K562 (cell line): ENCODE data around the gene MTO1. TPM values are rescaled to one million over a fixed set of nuclear protein-coding genes. Genes with fewer than 3 reads are reported as not detected.
"Not testable (repeated sequence)": the region's sequence is repeated elsewhere in the genome, so short reads cannot be mapped to it uniquely, and the experiment has no call there.

ENCODE experiments used
- ATAC-seq: fragments of 200-7000 bp; cut with Tn5 transposase; 3 replicates; pipeline ENCODE4 v1.9.1; 2020; ENCODE audit warnings: moderate library complexity
- BruUV-seq: library from RNA; stranded (reverse); fragments of 400-500 nt; replicated peaks from 2 replicates; lab custom pipeline; 2021; lab: Mats Ljungman, UMichigan
- CTCF ChIA-PET: fragments of 300-600 bp; formaldehyde crosslinking; extraction: SDS; loops from one replicate; lab custom pipeline; 2021; ENCODE audit warnings: low intra/inter-chr PET ratio; lab: Yijun Ruan, JAX
- POLR2A ChIA-PET: fragments of 300-600, 350-650 bp; sonication (Branson Sonifier 250); formaldehyde crosslinking; extraction: SDS; loops from one replicate; lab custom pipeline; 2021; ENCODE audit warnings: antibody characterized with exemption, inconsistent platforms; lab: Yijun Ruan, JAX
- DNase-seq, 4 experiments: peaks; one replicate each; pipeline versions ENCODE4 v3.0.0 to v3.0.0-alpha.2; 2011 to 2018; ENCODE audit warnings: low spot score in 3 of 4, mixed read lengths in 3 of 4; ENCODE audit errors: extremely low read depth in 1 of 4
- FAIRE-seq: peaks from 2 replicates; lab custom pipeline; 2011; peaks lifted over from hg19 to GRCh38; lab: Jason Lieb, UNC
- H2AFZ ChIP-seq: 2 replicates; pipeline ENCODE4 v1.6.0; 2011; ENCODE audit warnings: low read depth, low read length, control low read depth, inconsistent platforms
- H3K27ac ChIP-seq: fragments of 200-600 bp; 3 replicates; pipeline ENCODE4 v1.8.0; 2011; ENCODE audit warnings: low read depth, mild to moderate bottlenecking, control low read depth, inconsistent platforms, low read length, moderate library complexity, mixed read lengths; ENCODE audit errors: extremely low read depth
- H3K27me3 ChIP-seq, 2 experiments: fragments of 300-600 bp in 1 of 2; 2 replicates in 1 of 2; 3 replicates in 1 of 2; pipeline versions ENCODE4 v1.6.0 to v1.8.0; 2011; ENCODE audit warnings: inconsistent platforms in 2 of 2, low read length in 2 of 2, mild to moderate bottlenecking in 1 of 2, mixed read lengths in 1 of 2, moderate library complexity in 1 of 2; ENCODE audit not compliant: control insufficient read depth in 2 of 2, insufficient read depth in 2 of 2
- H3K36me3 ChIP-seq: fragments of 300-600 bp; 3 replicates; pipeline ENCODE4 v1.8.0; 2011; ENCODE audit warnings: mild to moderate bottlenecking, low read length, inconsistent platforms; ENCODE audit not compliant: control insufficient read depth, insufficient read depth
- H3K4me1 ChIP-seq, 2 experiments: fragments of 200-600 bp in 1 of 2; replicated peaks in 1 of 2; 2 replicates in 1 of 2; 3 replicates in 1 of 2; pipeline versions ENCODE4 v1.5.1 to v1.8.0; 2011; ENCODE audit warnings: inconsistent platforms in 2 of 2, low read length in 2 of 2, mild to moderate bottlenecking in 1 of 2, mixed read lengths in 1 of 2, moderate library complexity in 1 of 2; ENCODE audit not compliant: control insufficient read depth in 2 of 2, insufficient read depth in 2 of 2
- H3K4me2 ChIP-seq: 2 replicates; pipeline ENCODE4 v1.6.1; 2011; ENCODE audit warnings: low read length, control low read depth, inconsistent platforms, mixed read lengths; ENCODE audit not compliant: insufficient read depth
- H3K4me3 ChIP-seq: fragments of 200-600 bp; sonication (generic), shearing (Covaris generic); 2 replicates; pipeline ENCODE4 v1.5.1; 2016; ENCODE audit warnings: control low read depth, inconsistent platforms
- H3K79me2 ChIP-seq: fragments of 200-600 bp; 3 replicates; pipeline ENCODE4 v1.8.0; 2011; ENCODE audit warnings: low read length, inconsistent platforms; ENCODE audit not compliant: control insufficient read depth, insufficient read depth
- H3K9ac ChIP-seq, 2 experiments: 2 replicates each; pipeline versions ENCODE4 v1.6.0 to v1.6.1; 2011; ENCODE audit warnings: low read depth in 2 of 2, low read length in 2 of 2, control low read depth in 1 of 2, inconsistent platforms in 1 of 2, mild to moderate bottlenecking in 1 of 2, mixed read lengths in 1 of 2; ENCODE audit not compliant: insufficient read depth in 1 of 2
- H3K9me1 ChIP-seq: one replicate; pipeline ENCODE4 v1.6.0; 2011; ENCODE audit warnings: inconsistent platforms, mild to moderate bottlenecking, low read length, moderate library complexity; ENCODE audit not compliant: control insufficient read depth, insufficient read depth
- H3K9me3 ChIP-seq: replicated peaks from 2 replicates; pipeline ENCODE4 v1.5.1; 2011; ENCODE audit warnings: low read depth, low read length, inconsistent platforms; ENCODE audit not compliant: control insufficient read depth, insufficient read depth
- H4K20me1 ChIP-seq: replicated peaks from 2 replicates; pipeline ENCODE4 v1.6.1; 2011; ENCODE audit warnings: low read length, inconsistent platforms, mixed read lengths; ENCODE audit not compliant: control insufficient read depth, insufficient read depth
- BCL6 ChIP-seq: fragments of 250-450 bp; sonication (Bioruptor Pico); IDR thresholded peaks from 2 replicates; pipeline ENCODE4 v1.4.0; 2020
- LARP7 ChIP-seq: fragments of 450-650 bp; IDR thresholded peaks from 2 replicates; pipeline ENCODE4 v1.6.1; 2016
- ZNF143 ChIP-seq: sonication (generic); formaldehyde crosslinking; IDR thresholded peaks from 2 replicates; pipeline ENCODE4 v1.9.0; 2022; ENCODE audit warnings: mild to moderate bottlenecking, missing genetic modification reagents
- WGBS: fragments of 100-300 bp; shearing (Covaris generic); methylation state at CpG from one replicate; pipeline ENCODE4 v1.1.6; 2016; ENCODE audit warnings: low coverage, mixed read lengths; ENCODE audit not compliant: insufficient coverage; ENCODE audit errors: missing lambda C conversion rate; 5-methylcytosine and 5-hydroxymethylcytosine counted together
- in situ Hi-C: fragments of 300-500 bp; cut with MboI; formaldehyde crosslinking; loops from 4 replicates; pipeline ENCODE4 v1.15.0; 2018; ENCODE audit warnings: inconsistent platforms, mixed read lengths
- intact Hi-C: fragments of 100-400 bp; cut with micrococcal nuclease; formaldehyde crosslinking; loops from 2 replicates; pipeline ENCODE4 v1.14.2; 2022
- polyA plus RNA-seq, 8 experiments: library from polyadenylated mRNA; depleted of rRNA in 4 of 8; stranded (reverse) in 5 of 8; unstranded in 3 of 8; fragments of >200 nt; fragmentation: Nextera tagmentation in 2 of 8; fragmentation: Illumina TruSeq in 1 of 8; extraction: Ambion mirVana in 2 of 8; extraction: Trizol in 1 of 8; gene quantifications; 2 replicates each; pipeline versions ENCODE4 v1.2.1 to v1.2.3, GENCODE V29; 2011 to 2014; ENCODE audit warnings: inconsistent platforms in 1 of 8, missing spikeins in 1 of 8
- total RNA-seq, 7 experiments: library from RNA; depleted of rRNA in 6 of 7; stranded (reverse); fragments of >200 nt in 6 of 7; fragmentation: Illumina TruSeq in 2 of 7; extraction: Trizol in 2 of 7; gene quantifications; 2 replicates each; pipeline versions ENCODE4 v1.2.1 to v1.2.3, GENCODE V29; 2011 to 2021; ENCODE audit warnings: low replicate concordance in 1 of 7
- TF ChIP-seq, protein P1 (sequence below): fragments of 450-650 bp; formaldehyde crosslinking; IDR thresholded peaks from 2 replicates; pipeline ENCODE4 v1.4.0; 2020; ENCODE audit warnings: mild to moderate bottlenecking, moderate library complexity
- TF ChIP-seq, protein P2 (sequence below), 2 experiments: fragments of 200-800 bp in 1 of 2; sonication (Bioruptor generic) in 1 of 2; sonication (generic) in 1 of 2; formaldehyde crosslinking in 1 of 2; IDR thresholded peaks in 1 of 2; conservative IDR thresholded peaks in 1 of 2; 2 replicates each; pipeline versions ENCODE4 v1.5.0 to v1.6.1; 2016 to 2020; ENCODE audit warnings: missing compliant biosample characterization in 1 of 2, missing genetic modification characterization in 1 of 2, missing genetic modification reagents in 1 of 2

MTO1 gene
- total and polyA plus RNA-seq, 9 of the 15 experiments (the other 6 are each of a cell fraction or from before 2014, with no cell fraction given) = 33.4 to 62.3 (median 50.6) TPM

DNA sequence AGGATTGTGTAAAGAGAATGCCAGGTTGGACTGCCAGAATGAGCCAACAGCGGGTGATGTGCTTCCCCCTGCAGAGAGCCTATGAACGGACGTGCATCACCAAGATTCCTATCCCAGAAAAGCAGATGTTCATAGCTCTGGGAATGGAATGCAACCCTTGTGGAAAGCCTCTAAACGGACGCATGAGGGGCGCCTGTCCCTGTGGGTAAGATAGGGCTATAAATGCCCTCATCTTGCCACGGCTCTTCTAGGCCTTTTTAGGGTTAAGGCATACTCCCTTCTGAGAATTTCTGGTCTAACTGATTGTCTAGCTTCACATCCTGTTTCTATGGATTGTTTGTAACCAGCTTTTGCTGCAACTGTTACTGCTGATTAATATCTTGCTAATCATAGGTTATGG, 2.1 kb upstream of the MTO1 start:
- H3K4me2 ChIP-seq, H3K4me1 ChIP-seq, DNase-seq, H4K20me1 ChIP-seq, in situ Hi-C loops, H3K4me3 ChIP-seq, ATAC-seq, H3K27ac ChIP-seq, FAIRE-seq, intact Hi-C loops, H2AFZ ChIP-seq, H3K27me3 ChIP-seq, H3K9ac ChIP-seq, H3K9me3 ChIP-seq, CTCF ChIA-PET, H3K9me1 ChIP-seq: not testable (repeated sequence)
- Histone ChIP-seq H3K36me3 (peaks cover 13% of the 10 kb centered on the region; the same call in 2 of the 3 replicates), H3K79me2 (peaks cover 30% of the 10 kb centered on the region)
- TF ChIP-seq BCL6 (CRISPR knock-in tag) = 0 out of 2 replicates have a peak, but pooled peaks have one; percentile 19
- TF ChIP-seq, protein P1, sequence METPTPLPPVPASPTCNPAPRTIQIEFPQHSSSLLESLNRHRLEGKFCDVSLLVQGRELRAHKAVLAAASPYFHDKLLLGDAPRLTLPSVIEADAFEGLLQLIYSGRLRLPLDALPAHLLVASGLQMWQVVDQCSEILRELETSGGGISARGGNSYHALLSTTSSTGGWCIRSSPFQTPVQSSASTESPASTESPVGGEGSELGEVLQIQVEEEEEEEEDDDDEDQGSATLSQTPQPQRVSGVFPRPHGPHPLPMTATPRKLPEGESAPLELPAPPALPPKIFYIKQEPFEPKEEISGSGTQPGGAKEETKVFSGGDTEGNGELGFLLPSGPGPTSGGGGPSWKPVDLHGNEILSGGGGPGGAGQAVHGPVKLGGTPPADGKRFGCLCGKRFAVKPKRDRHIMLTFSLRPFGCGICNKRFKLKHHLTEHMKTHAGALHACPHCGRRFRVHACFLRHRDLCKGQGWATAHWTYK (CRISPR knock-in tag) = 0 out of 2 replicates have a peak, but pooled peaks have one; percentile 23
- WGBS = 54% methylated on average over 7 of the region's 7 CpGs
- POLR2A ChIA-PET = interaction anchor here (0.6 kb wide), 1 partner anchor 134 kb away, joined by 3 read pairs; no protein-coding TSS in a partner anchor
- TSS peak; percentile 63 for BruUV-seq

GRCh38 chr6:73460056-73460455, 1.5 kb upstream of the MTO1 start:
- no TSS peak for BruUV-seq
- ChIA-PET CTCF (no interaction called here), POLR2A (no interaction called here)
- in situ Hi-C loops (no loop called here), intact Hi-C loops (loop anchor here (2.0 to 5.0 kb wide), 2 partner anchors 38 to 71 kb away; no protein-coding TSS in a partner anchor)
- no peaks in the 10 kb centered on the region for H3K27me3 ChIP-seq
- no peaks in the 10 kb centered on the region for H3K9me3 ChIP-seq
- H3K4me1 ChIP-seq = peaks cover 0 to 3% of the 10 kb centered on the region in 2 experiments; a peak in 3 of 5 replicates
- no peaks in the 10 kb centered on the region for H4K20me1 ChIP-seq
- no peak overlapping the region for H3K27ac ChIP-seq
- H3K9ac ChIP-seq = no peak overlapping the region
- TF ChIP-seq ZNF143 = peak; percentile 59; the same call in 1 of the 2 replicates
- no peak for TF ChIP-seq LARP7
- TF ChIP-seq, protein P2, sequence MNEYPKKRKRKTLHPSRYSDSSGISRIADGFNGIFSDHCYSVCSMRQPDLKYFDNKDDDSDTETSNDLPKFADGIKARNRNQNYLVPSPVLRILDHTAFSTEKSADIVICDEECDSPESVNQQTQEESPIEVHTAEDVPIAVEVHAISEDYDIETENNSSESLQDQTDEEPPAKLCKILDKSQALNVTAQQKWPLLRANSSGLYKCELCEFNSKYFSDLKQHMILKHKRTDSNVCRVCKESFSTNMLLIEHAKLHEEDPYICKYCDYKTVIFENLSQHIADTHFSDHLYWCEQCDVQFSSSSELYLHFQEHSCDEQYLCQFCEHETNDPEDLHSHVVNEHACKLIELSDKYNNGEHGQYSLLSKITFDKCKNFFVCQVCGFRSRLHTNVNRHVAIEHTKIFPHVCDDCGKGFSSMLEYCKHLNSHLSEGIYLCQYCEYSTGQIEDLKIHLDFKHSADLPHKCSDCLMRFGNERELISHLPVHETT (CRISPR knock-in tag; conservative IDR thresholded peaks at IDR 0.05 in 1 of 2, IDR thresholded peaks at IDR 0.05 in 1 of 2) = 0 out of 4 replicates have a peak, but pooled peaks of 1 of the 2 experiments have one; percentile 35
- H2AFZ ChIP-seq = no peak overlapping the region
- H3K79me2 ChIP-seq = peaks cover 34% of the 10 kb centered on the region
- H3K4me3 ChIP-seq = no peak overlapping the region
- DNase-seq = no peak
- WGBS = 40% methylated on average over 4 of the region's 5 CpGs
- H3K4me2 ChIP-seq = no peak overlapping the region
- peak; percentile 51 for FAIRE-seq
- ATAC-seq = no peak
- H3K9me1 ChIP-seq = no peaks in the 10 kb centered on the region
- H3K36me3 ChIP-seq = peaks cover 17% of the 10 kb centered on the region; the same call in 2 of the 3 replicates
